Amniotic epithelial cell (primary cell): ENCODE results near the gene CD2.

Experiments used
- DNase-seq: peaks from one replicate; pipeline ENCODE4 v3.0.0-alpha.2; 2010; ENCODE audit warnings: low read depth

The CD2 gene

DNA sequence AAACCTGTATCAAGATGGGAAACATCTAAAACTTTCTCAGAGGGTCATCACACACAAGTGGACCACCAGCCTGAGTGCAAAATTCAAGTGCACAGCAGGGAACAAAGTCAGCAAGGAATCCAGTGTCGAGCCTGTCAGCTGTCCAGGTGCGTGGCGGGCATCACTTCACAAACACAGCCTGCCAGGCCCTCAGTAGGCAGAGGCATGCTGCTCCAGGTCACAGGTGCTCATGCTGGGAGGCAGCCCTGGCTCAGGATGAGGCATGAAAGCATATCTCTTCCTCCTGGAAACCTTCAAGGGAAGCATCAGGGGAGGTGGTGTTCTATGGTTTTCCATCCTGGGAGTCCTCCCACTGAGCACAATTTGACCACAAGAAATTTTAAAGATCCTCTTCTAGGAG lies 6.3 kb downstream of the CD2 start:
- no peak for DNase-seq

DNA sequence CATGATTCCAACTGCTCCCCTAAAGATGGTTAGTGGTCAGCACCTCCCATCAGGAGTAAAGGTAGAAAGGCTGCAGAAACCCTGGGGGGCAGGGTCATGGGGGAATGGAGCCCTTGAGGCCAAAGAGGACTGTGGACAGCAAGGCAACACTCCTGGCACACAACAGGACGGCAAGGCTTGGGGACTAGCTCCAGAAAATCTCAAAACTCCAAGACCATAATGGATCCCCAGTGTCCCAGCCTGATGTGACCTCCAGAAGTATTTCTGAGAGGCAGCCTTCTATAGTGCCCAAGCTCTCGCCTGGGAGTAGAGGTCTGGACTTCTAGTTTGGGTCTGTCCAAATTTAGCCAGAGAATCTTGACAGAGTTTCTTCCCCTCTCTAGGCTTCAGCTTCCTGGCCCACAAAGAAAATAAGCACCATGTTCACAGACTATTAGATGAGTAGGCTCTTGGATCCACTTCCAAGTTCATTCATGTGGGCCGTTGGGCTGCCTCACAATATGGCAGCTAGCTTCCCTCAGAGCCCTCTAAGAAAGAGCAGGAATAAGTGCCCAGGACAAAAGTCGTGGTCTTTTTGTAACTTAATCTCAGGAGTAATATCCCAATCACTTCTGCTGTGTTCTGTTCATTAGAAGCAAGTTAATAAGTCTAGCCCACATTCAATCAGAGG lies 6.9 kb downstream of the CD2 start:
- no peak for DNase-seq

GRCh38 chr1:116762281-116762680 lies 8.1 kb downstream of the CD2 start:
- DNase-seq: no peak

DNA sequence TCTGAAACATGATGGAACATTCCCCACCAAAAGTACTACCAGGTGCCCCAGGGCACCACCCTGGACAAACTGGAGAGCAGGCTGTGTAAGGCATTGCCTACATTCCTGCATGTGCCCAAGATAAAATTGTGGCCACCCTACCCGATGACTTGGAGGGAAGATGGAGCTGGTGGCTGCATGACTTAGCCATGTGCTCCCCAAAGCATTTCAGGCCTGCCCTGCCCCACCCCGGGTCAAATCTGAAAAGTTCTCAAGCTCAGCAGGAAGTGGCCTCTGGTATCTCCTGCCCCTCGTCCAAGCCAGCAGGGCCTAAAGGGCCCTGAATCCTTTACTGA lies 8.5 kb downstream of the CD2 start:
- DNase-seq: no peak

GRCh38 chr1:116763116-116763786 lies 9.0 kb downstream of the CD2 start:
- no peak for DNase-seq

DNA sequence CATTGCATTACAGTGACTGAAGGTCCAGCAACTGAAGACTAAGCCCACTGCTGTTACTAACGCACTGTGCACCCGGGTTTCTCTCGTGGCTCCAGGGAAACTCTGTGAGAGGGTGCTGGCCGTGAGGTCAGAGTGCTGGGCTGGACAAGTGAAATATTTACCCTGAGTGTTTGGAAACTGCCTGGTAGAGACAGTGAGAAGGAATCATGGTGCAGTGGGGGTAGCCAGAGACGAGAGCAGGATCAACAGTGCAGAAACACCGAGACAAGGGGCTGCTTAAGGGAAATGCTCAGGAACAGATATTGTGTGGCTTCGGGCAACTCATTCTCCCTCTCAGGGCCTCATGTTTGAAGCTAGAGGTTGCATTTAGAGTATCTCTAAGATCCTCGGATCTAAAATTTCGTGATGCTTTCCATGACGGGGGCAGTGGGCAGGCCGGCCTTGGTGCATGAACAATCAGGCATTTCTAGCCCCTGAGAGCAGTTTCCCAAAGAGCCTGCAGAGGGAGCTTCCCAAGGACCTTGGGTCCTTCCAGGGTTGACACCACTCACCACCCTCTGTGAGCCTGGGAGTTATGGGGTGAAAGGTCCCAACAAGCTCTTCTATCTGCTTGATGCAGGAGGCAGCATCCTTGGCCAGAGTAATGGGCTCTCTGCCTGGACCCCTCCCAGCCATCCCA lies 9.7 kb downstream of the CD2 start:
- DNase-seq: peak; percentile 3

DNA sequence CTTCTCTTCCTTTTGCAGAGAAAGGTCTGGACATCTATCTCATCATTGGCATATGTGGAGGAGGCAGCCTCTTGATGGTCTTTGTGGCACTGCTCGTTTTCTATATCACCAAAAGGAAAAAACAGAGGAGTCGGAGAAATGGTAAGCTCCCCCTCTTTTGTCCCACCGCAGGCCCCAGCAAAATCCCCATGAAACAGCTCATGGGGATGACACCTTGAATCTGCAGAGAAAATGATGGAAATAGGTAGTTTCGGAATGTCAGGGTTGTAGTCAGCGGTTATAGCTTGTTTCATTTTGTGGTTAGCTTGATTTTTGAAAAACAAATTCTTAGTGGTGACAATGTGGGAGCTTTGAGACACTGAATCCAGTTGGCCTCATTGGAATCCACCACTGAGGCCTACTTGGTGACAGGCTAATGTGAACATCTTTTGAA lies 10.3 kb downstream of the CD2 start:
- no peak for DNase-seq

- DNase-seq: no peak
Observed at GRCh38 chr1:116764906-116765862, 11.0 kb downstream of the CD2 start.

DNA sequence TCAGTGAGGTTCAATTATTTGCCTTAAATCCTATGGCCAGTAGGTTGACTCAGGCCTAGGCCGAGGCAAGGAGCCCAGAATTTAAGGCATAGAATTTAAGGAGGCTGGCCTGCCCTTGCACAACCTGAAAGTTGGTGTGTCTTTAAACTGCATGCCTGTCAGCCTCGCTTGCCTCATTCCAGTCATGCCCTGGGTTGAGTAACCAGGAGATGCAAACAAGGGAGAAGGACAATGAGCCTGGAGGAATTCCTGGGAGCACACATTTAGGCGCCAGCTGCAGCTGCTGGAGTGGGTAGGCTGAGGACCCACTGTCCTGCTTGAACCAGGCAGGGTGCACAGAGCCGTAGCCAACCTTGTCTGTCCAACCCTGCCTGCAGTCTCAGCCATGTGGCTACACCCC lies 11.7 kb downstream of the CD2 start:
- peak; percentile 3 for DNase-seq

- DNase-seq: no peak
Observed at GRCh38 chr1:116766616-116767469, 12.6 kb downstream of the CD2 start.

GRCh38 chr1:116767782-116768382 lies 13.7 kb downstream of the CD2 start:
- DNase-seq: no peak

DNA sequence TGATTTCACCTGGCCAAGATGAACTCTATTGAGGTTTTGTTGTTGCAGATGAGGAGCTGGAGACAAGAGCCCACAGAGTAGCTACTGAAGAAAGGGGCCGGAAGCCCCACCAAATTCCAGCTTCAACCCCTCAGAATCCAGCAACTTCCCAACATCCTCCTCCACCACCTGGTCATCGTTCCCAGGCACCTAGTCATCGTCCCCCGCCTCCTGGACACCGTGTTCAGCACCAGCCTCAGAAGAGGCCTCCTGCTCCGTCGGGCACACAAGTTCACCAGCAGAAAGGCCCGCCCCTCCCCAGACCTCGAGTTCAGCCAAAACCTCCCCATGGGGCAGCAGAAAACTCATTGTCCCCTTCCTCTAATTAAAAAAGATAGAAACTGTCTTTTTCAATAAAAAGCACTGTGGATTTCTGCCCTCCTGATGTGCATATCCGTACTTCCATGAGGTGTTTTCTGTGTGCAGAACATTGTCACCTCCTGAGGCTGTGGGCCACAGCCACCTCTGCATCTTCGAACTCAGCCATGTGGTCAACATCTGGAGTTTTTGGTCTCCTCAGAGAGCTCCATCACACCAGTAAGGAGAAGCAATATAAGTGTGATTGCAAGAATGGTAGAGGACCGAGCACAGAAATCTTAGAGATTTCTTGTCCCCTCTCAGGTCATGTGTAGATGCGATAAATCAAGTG lies 14.3 kb downstream of the CD2 start:
- DNase-seq: no peak

GRCh38 chr1:116769104-116769452 lies 14.8 kb downstream of the CD2 start:
- no peak for DNase-seq

- DNase-seq: no peak
Observed at GRCh38 chr1:116769561-116769977, 15.3 kb downstream of the CD2 start.

DNA sequence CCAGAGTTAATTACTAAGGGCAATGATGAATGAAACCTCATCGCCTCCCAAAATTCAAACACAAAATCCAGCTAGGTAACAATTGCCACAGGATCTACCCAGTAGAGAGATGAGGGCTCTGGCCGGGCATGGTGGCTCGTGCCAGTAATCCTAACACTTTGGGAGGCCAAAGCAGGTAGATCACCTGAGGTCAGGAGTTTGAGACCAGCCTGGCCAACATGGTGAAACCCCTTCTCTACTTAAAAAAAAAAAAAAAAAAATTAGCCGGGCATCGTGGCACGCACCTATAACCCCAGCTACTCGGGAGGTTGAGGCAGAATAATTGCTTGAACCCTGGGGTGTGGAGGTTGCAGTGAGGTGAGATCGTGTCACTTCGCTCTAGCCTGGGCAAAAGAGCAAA lies 15.8 kb downstream of the CD2 start:
- no peak for DNase-seq

GRCh38 chr1:116770625-116771024 lies 16.4 kb downstream of the CD2 start:
- DNase-seq: no peak

- no peak for DNase-seq
Observed at GRCh38 chr1:116771997-116772647, 17.9 kb downstream of the CD2 start.

DNA sequence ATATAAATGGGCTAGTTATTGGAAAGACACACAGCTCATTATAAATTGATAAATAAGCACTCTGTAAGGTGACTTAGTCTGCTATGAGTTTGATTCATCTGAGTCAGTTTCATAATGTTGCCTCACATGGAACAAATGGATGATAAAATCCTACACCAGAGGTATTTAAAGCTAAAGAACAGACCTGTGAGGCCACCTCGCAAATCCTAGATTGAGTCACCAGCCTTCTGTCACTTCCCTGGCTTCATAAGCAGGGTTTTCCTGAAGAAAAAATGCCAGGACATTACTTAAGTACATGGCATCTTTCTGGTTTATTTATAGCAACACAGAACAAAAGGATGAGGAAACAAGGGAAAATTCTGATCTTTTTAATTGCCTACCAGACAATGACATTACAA lies 18.4 kb downstream of the CD2 start:
- peak; percentile 4 for DNase-seq

DNA sequence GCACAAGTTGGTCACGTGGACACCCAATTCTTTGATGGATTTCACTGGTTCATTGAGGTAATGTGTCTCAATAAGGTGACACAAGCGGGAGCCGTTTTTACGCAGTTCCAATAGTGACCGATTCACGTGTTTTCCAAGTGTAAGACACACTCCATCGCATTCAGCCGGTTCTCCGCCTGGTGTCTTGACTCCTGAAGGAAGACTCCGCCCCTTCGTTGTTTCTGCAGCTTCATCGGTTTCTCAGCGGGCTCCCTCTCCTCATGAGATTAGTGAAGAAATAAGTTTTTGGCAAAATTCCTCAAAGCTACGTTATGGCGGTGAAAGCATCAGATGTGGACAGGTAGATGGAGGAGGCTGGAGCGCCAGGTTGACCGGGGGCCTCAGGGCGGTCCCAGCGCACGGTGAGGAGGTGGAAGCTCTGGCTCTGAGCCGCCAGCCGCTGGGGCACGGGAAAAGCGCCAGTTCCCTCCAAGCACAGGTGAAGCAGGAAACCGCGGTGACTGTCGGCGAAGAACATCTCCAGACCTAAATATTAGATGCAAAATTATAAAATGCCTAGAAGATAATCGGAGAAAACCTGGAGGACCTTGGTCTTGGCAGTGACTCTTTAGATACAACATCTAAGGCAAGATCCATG lies 21.0 kb downstream of the CD2 start:
- DNase-seq: no peak
